AML-193 (cell line): ENCODE data around the gene AEBP1.

Experiments used
- DNase-seq, 2 experiments: peaks; one replicate each; lab custom pipeline; 2025; lab: John Stamatoyannopoulos, UW

AEBP1 gene

GRCh38 chr7:44103923-44104859 is at the start of gene AEBP1:
TSS of gene AEBP1 (plus strand) at chr7:44104345. CDS start at chr7:44104666, 321 bp downstream.
- DNase-seq, result no peak

GRCh38 chr7:44056681-44057080 is 47.5 kb upstream of the AEBP1 start:
- DNase-seq, result no peak

- no peak for DNase-seq
These were observed 46.8 kb upstream of the AEBP1 start for GRCh38 chr7:44057181-44057848.

- DNase-seq, result no peak
These were observed 46.0 kb upstream of the AEBP1 start for GRCh38 chr7:44057849-44058758.

GRCh38 chr7:44058759-44059218 is 45.4 kb upstream of the AEBP1 start:
- no peak for DNase-seq

GRCh38 chr7:44059219-44060090 is 44.7 kb upstream of the AEBP1 start:
- no peak for DNase-seq

GRCh38 chr7:44060091-44060947 is 43.8 kb upstream of the AEBP1 start:
- DNase-seq, result no peak

- no peak for DNase-seq
These were observed 43.0 kb upstream of the AEBP1 start for GRCh38 chr7:44060948-44061644.

GRCh38 chr7:44061645-44062179 is 42.4 kb upstream of the AEBP1 start:
- no peak for DNase-seq

GRCh38 chr7:44062180-44062902 is 41.8 kb upstream of the AEBP1 start:
- DNase-seq, result no peak

- no peak for DNase-seq
These were observed 41.2 kb upstream of the AEBP1 start for GRCh38 chr7:44062903-44063295.

GRCh38 chr7:44063547-44063893 is 40.6 kb upstream of the AEBP1 start:
- DNase-seq, result no peak

- DNase-seq, result no peak
These were observed 40.1 kb upstream of the AEBP1 start for GRCh38 chr7:44063894-44064651.

GRCh38 chr7:44064791-44065430 is 39.2 kb upstream of the AEBP1 start:
- no peak for DNase-seq

GRCh38 chr7:44065431-44066110 is 38.6 kb upstream of the AEBP1 start, which contains the start of gene PGAM2:
TSS of gene PGAM2 (minus strand) at chr7:44065567. CDS start at chr7:44065529, 38 bp downstream.
- DNase-seq, result no peak

GRCh38 chr7:44066111-44066460 is 38.1 kb upstream of the AEBP1 start:
- DNase-seq, result no peak
